Mammary epithelial cell (primary cell): Measurements from ENCODE around the gene RPL37A.

ENCODE experiments used
- CTCF ChIP-seq, 2 donors: IDR thresholded peaks in 1 of 2; conservative IDR thresholded peaks in 1 of 2; 2 replicates each; pipeline ENCODE4 v1.5.1; 2011 to 2012; ENCODE audit warnings: inconsistent platforms in 2 of 2, low read length in 2 of 2, mild to moderate bottlenecking in 2 of 2, control low read depth in 1 of 2, low read depth in 1 of 2; ENCODE audit not compliant: insufficient read depth in 1 of 2; ENCODE audit errors: extremely low read depth in 1 of 2
- EZH2 ChIP-seq: IDR thresholded peaks from 2 replicates; pipeline ENCODE4 v1.6.1; 2012; ENCODE audit warnings: low read length, inconsistent platforms, borderline replicate concordance

- TF ChIP-seq EZH2 (no peak), CTCF (conservative IDR thresholded peaks at IDR 0.05 in 1 of 2, IDR thresholded peaks at IDR 0.05 in 1 of 2; ENCODE audit: extremely low read depth in 1 of 2, insufficient read depth in 1 of 2, low read depth in 1 of 2, low read length in 2 of 2) (no peak)
Measured at GRCh38 chr2:216491793-216492596, 6.6 kb upstream of the RPL37A start.
